Osteoblast (primary cell): ENCODE measurements around the gene NRG2. TPM values are rescaled to one million over a fixed set of nuclear protein-coding genes. Genes with fewer than 3 reads are reported as not detected.

ENCODE experiments used
- DNase-seq: peaks from one replicate; pipeline ENCODE4 v3.0.0; 2011; ENCODE audit warnings: low spot score, mixed read lengths; ENCODE audit not compliant: insufficient read length; ENCODE audit errors: missing footprints
- H2AFZ ChIP-seq: 2 replicates; pipeline ENCODE4 v1.6.0; 2011; ENCODE audit warnings: mild to moderate bottlenecking, low read length
- H3K27ac ChIP-seq: 2 replicates; pipeline ENCODE4 v1.5.1; 2011; ENCODE audit warnings: mild to moderate bottlenecking, low read depth, low read length, moderate library complexity
- H3K27me3 ChIP-seq: 2 replicates; pipeline ENCODE4 v1.6.0; 2012; ENCODE audit warnings: mild to moderate bottlenecking, control low read depth, inconsistent platforms, low read length, moderate library complexity; ENCODE audit not compliant: insufficient read depth
- H3K36me3 ChIP-seq: 2 replicates; pipeline ENCODE4 v1.5.1; 2011; ENCODE audit warnings: mild to moderate bottlenecking, low read length, control low read depth, moderate library complexity; ENCODE audit not compliant: insufficient read depth
- H3K4me1 ChIP-seq: 2 replicates; pipeline ENCODE4 v1.5.1; 2011; ENCODE audit warnings: mild to moderate bottlenecking, low read length, control low read depth, moderate library complexity; ENCODE audit not compliant: insufficient read depth
- H3K4me2 ChIP-seq: 2 replicates; pipeline ENCODE4 v1.6.0; 2011; ENCODE audit warnings: mild to moderate bottlenecking, low read length; ENCODE audit not compliant: insufficient read depth
- H3K4me3 ChIP-seq: fragments of 200-600 bp; sonication (generic); 3 replicates; pipeline ENCODE4 v1.5.1; 2012; ENCODE audit warnings: mild to moderate bottlenecking, low read length, inconsistent platforms; ENCODE audit not compliant: insufficient read depth
- H3K79me2 ChIP-seq: 2 replicates; pipeline ENCODE4 v1.6.0; 2012; ENCODE audit warnings: mild to moderate bottlenecking, low read length, control low read depth, inconsistent platforms; ENCODE audit not compliant: insufficient read depth
- H3K9me3 ChIP-seq: 2 replicates; pipeline ENCODE4 v1.5.1; 2011; ENCODE audit warnings: low read depth, low read length, control low read depth
- H4K20me1 ChIP-seq: 2 replicates; pipeline ENCODE4 v1.6.0; 2012; ENCODE audit warnings: mild to moderate bottlenecking, low read length, control low read depth; ENCODE audit not compliant: insufficient read depth
- CTCF ChIP-seq: IDR thresholded peaks from 2 replicates; pipeline ENCODE4 v1.5.1; 2011; ENCODE audit warnings: mild to moderate bottlenecking, low read depth, low read length, moderate library complexity; ENCODE audit errors: extremely low read depth
- total RNA-seq: library from RNA; depleted of rRNA; stranded (reverse); fragments of >200 nt; gene quantifications from 2 replicates; pipeline ENCODE4 v1.2.3, GENCODE V29; 2012

Gene NRG2
- total RNA-seq = 0.72 and 0.88 TPM in 2 replicates

DNA sequence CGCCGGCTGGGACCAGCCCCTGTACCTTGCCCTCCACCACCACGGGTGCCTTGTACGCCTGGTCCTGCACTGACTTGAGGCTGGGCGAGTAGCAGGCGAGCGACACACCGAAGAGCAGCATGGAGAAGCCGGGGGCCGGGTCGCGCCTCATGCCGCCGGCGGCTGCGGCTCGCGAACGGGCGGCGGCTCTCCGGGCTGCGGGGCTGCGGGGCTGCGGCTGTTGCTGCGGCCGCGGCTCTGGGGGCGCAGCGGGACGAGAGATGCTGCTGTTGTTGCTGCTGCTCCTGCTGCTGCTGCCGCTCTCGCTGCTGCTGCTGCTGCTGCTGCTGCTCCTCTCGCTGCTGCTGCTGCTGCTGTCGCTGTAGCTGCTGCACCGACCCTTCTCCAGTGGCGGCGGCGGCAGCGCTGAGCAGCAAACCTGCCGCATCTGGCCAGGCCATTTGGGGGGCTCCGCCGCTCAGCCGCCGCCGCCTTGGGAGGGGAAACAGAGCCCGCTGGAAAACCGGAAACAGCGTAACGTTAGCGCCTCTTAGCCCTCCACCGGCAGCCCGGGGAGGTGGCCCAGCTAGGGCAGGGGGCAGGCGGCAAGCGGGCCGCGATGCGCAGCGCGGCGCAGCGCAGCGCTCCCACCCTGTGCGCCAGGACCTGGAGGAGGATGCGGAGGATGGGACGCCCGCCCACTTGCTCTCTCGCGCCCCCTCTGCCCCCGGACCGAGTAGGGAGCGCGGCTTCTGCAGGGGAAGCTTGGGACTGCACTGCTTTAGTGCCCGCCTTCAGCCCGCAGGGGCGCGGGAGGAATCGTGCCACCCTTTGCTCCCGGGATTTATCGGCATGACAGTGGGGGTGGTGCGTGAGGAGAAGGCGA lies at the start of gene NRG2:
Gene NRG2, minus strand, starts transcription at position 657 of the 865 bp plus-strand sequence.
- Histone ChIP-seq H3K4me1 (peaks cover 19% of the 10 kb centered on the region), H3K27me3 (peaks cover 24% of the 10 kb centered on the region), H3K79me2 (no peaks in the 10 kb centered on the region), H4K20me1 (no peaks in the 10 kb centered on the region), H3K4me3 (peak within 1 kb of the TSS; percentile 75), H3K27ac (no peak within 1 kb of the TSS), H3K9me3 (no peaks in the 10 kb centered on the region), H2AFZ (peak within 1 kb of the TSS; percentile 91), H3K36me3 (no peaks in the 10 kb centered on the region), H3K4me2 (peak within 1 kb of the TSS; percentile 87)
- DNase-seq = peak; percentile 95
- TF ChIP-seq CTCF = peak; percentile 42

GRCh38 chr5:140090251-140090650 lies 47.2 kb upstream of the NRG2 start:
- no peak for DNase-seq
- no peak for TF ChIP-seq CTCF

DNA sequence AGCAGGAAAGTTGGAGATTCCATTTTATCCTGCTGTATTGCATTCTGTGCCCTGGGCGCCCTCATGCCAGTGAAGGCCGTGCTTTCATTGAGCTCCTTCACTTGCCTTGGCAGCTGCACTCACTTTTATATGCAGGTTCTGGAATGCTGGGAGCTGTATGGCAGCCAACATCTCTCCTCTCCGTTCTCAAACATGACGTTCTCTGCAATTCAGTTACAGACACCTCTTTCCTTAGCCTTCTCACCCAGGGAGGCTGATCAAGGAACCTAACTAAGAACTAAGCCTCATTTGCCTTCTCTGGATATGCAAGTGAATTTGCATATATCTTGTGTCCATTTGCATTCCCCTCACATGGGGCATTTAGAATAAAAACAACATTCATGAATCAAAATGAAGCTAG lies 41.4 kb upstream of the NRG2 start:
- Histone ChIP-seq H3K4me2 (no peak overlapping the region), H3K27me3 (peaks cover 29% of the 10 kb centered on the region), H3K4me3 (no peak overlapping the region), H4K20me1 (no peaks in the 10 kb centered on the region), H3K4me1 (no peaks in the 10 kb centered on the region), H2AFZ (no peak overlapping the region), H3K36me3 (no peaks in the 10 kb centered on the region), H3K79me2 (no peaks in the 10 kb centered on the region), H3K27ac (no peak overlapping the region), H3K9me3 (no peaks in the 10 kb centered on the region)
- no peak for DNase-seq
- no peak for TF ChIP-seq CTCF

More at GRCh38 chr5:140090251-140090650, 47.2 kb upstream of the NRG2 start:
- Histone ChIP-seq H2AFZ (no peak overlapping the region), H3K4me3 (no peak overlapping the region), H3K4me1 (no peaks in the 10 kb centered on the region), H3K4me2 (no peak overlapping the region), H3K27ac (no peak overlapping the region), H4K20me1 (no peaks in the 10 kb centered on the region), H3K79me2 (no peaks in the 10 kb centered on the region), H3K27me3 (peaks cover 10% of the 10 kb centered on the region), H3K9me3 (peaks cover 6% of the 10 kb centered on the region), H3K36me3 (no peaks in the 10 kb centered on the region)

GRCh38 chr5:140083650-140084049 lies 40.6 kb upstream of the NRG2 start:
- H3K27me3 ChIP-seq = peaks cover 33% of the 10 kb centered on the region
- H3K9me3 ChIP-seq = no peaks in the 10 kb centered on the region
- H3K27ac ChIP-seq = no peak overlapping the region
- no peak for DNase-seq
- H3K36me3 ChIP-seq = no peaks in the 10 kb centered on the region
- H3K4me1 ChIP-seq = no peaks in the 10 kb centered on the region
- H3K4me3 ChIP-seq = no peak overlapping the region
- no peak overlapping the region for H2AFZ ChIP-seq
- no peak overlapping the region for H3K4me2 ChIP-seq
- no peak for TF ChIP-seq CTCF
- H4K20me1 ChIP-seq = no peaks in the 10 kb centered on the region
- H3K79me2 ChIP-seq = no peaks in the 10 kb centered on the region
